Left colon (tissue), 2 donors: Measurements from ENCODE around the gene CBFA2T2. TPM values are rescaled to one million over a fixed set of nuclear protein-coding genes. Genes with fewer than 3 reads are reported as not detected.
"Not testable (repeated sequence)": the region's sequence is repeated elsewhere in the genome, so short reads cannot be mapped to it uniquely, and the experiment has no call there.

Experiments used
- ATAC-seq: fragments of 200-7000 bp; cut with Tn5 transposase; one replicate; pipeline ENCODE4 v1.9.1; 2020; ENCODE audit warnings: mild to moderate bottlenecking, moderate library complexity
- DNase-seq, 2 donors: peaks; one replicate each; pipeline ENCODE4 v3.0.0-alpha.2; 2020
- intact Hi-C, 2 donors: fragments of 100-400 bp; cut with DNase I in 1 of 2; cut with micrococcal nuclease in 1 of 2; formaldehyde crosslinking; loops; one replicate each; pipeline versions ENCODE4 v1.11.2 to v1.14.0; 2022; cut with DNase I, micrococcal nuclease
- total RNA-seq, 2 donors: library from RNA; stranded (reverse); fragmentation: NEBNext Ultra II Directional; extraction: Animal tissue kit (Norgen Biotek cat#: 25700); gene quantifications; one replicate each; pipeline ENCODE4 v1.2.1, GENCODE V29; 2021
- donor health status: DM: no; HTN: no; CAD: no.
- donor health status: DM: yes; HTN: yes; CAD: no.

CBFA2T2 gene
- total RNA-seq, 2 donors from 2014 or later, result 26.9 to 27.3 TPM

- ATAC-seq, DNase-seq, intact Hi-C loops: not testable (repeated sequence)
Measured at GRCh38 chr20:33561053-33561452, 71.2 kb downstream of the CBFA2T2 start.

- ATAC-seq (peak; percentile 92), DNase-seq (peak; percentile 87 to 91)
- intact Hi-C loops, result no loop called here
Measured at GRCh38 chr20:33561692-33562601, 72.1 kb downstream of the CBFA2T2 start.

GRCh38 chr20:33563788-33564187 lies 73.9 kb downstream of the CBFA2T2 start:
- DNase-seq (no peak), ATAC-seq (no peak)
- intact Hi-C loops, result no loop called here

- DNase-seq, result no peak
- intact Hi-C loops, result no loop called here
- peak; percentile 75 for ATAC-seq
Measured at GRCh38 chr20:33566781-33567603, 77.1 kb downstream of the CBFA2T2 start.

GRCh38 chr20:33567949-33568348 lies 78.1 kb downstream of the CBFA2T2 start:
- DNase-seq (no peak), ATAC-seq (no peak)
- intact Hi-C loops, result no loop called here

- ATAC-seq (no peak), DNase-seq (no peak)
- intact Hi-C loops, result no loop called here
Measured at GRCh38 chr20:33568378-33568777, 78.5 kb downstream of the CBFA2T2 start.

- intact Hi-C loops, result no loop called here
- no peak for ATAC-seq
- no peak for DNase-seq
Measured at GRCh38 chr20:33568868-33569801, 79.2 kb downstream of the CBFA2T2 start.

- no peak for ATAC-seq
- no peak for DNase-seq
- intact Hi-C loops, result no loop called here
Measured at GRCh38 chr20:33569802-33570391, 80.0 kb downstream of the CBFA2T2 start.

GRCh38 chr20:33570743-33571142 lies 80.8 kb downstream of the CBFA2T2 start:
- ATAC-seq (no peak), DNase-seq (no peak)

GRCh38 chr20:33573268-33573667 lies 83.4 kb downstream of the CBFA2T2 start:
- ATAC-seq, intact Hi-C loops, DNase-seq: not testable (repeated sequence)

More at GRCh38 chr20:33570743-33571142, 80.8 kb downstream of the CBFA2T2 start:
- intact Hi-C loops, result no loop called here

GRCh38 chr20:33575282-33575681 lies 85.4 kb downstream of the CBFA2T2 start:
- ATAC-seq (no peak), DNase-seq (no peak)
- intact Hi-C loops, result no loop called here

- ATAC-seq, result peak; percentile 33
- no peak for DNase-seq
- intact Hi-C loops, result no loop called here
Measured at GRCh38 chr20:33576432-33577125, 86.7 kb downstream of the CBFA2T2 start.

GRCh38 chr20:33578510-33578909 lies 88.6 kb downstream of the CBFA2T2 start:
- ATAC-seq (no peak), DNase-seq (no peak)
- intact Hi-C loops, result no loop called here

GRCh38 chr20:33583143-33583542 lies 93.2 kb downstream of the CBFA2T2 start:
- DNase-seq (no peak), ATAC-seq (peak; percentile 60)
- intact Hi-C loops, result no loop called here

GRCh38 chr20:33584976-33585375 lies 95.1 kb downstream of the CBFA2T2 start:
- ATAC-seq (no peak), DNase-seq (no peak)
- intact Hi-C loops, result no loop called here

GRCh38 chr20:33585413-33585812 lies 95.5 kb downstream of the CBFA2T2 start:
- ATAC-seq (no peak), DNase-seq (no peak)
- intact Hi-C loops, result no loop called here

GRCh38 chr20:33589059-33589458 lies 99.2 kb downstream of the CBFA2T2 start:
- no peak for DNase-seq
- no peak for ATAC-seq
- intact Hi-C loops, result no loop called here

GRCh38 chr20:33591901-33592300 lies 102.0 kb downstream of the CBFA2T2 start:
- intact Hi-C loops, ATAC-seq, DNase-seq: not testable (repeated sequence)
